Adipose tissue (tissue), 3 donors: ENCODE results near the gene SWAP70. TPM values are rescaled to one million over a fixed set of nuclear protein-coding genes. Genes with fewer than 3 reads are reported as not detected.
"Not testable (repeated sequence)": the region's sequence is repeated elsewhere in the genome, so short reads cannot be mapped to it uniquely, and the experiment has no call there.

ENCODE experiments used
- H3K27ac ChIP-seq: one replicate; pipeline ENCODE4 v1.5.1; 2013; ENCODE audit warnings: low read depth, low read length
- WGBS, 3 donors: extraction: QIAGEN DNeasy Blood & Tissue Kit; methylation state at CpG; one replicate each; pipeline ENCODE4 v1.1.7; 2013; 5-methylcytosine and 5-hydroxymethylcytosine counted together
- polyA plus RNA-seq, 3 donors: library from polyadenylated mRNA; stranded (reverse); fragments of 200-250 nt; gene quantifications; one replicate each; pipeline ENCODE4 v1.2.3, GENCODE V29; 2013
- donor health status: healthy with polysubstance abuse.
- donor health status: Bipolar disorder and iron deficiency.
- donor health status: healthy.

SWAP70 gene
- polyA plus RNA-seq, 3 donors = 6.0 to 32.6 (median 27.6) TPM

- WGBS, 3 donors = 33 to 49% (median 41%) methylated on average over 3 of the region's 3 CpGs
- H3K27ac ChIP-seq = no peak overlapping the region
These were observed 74.2 kb downstream of the SWAP70 start for GRCh38 chr11:9738116-9738515.

GRCh38 chr11:9738707-9739106, 74.8 kb downstream of the SWAP70 start:
- no peak overlapping the region for H3K27ac ChIP-seq
- WGBS, 3 donors = 86 to 96% (median 94%) methylated on average over 1 of the region's 1 CpG

DNA sequence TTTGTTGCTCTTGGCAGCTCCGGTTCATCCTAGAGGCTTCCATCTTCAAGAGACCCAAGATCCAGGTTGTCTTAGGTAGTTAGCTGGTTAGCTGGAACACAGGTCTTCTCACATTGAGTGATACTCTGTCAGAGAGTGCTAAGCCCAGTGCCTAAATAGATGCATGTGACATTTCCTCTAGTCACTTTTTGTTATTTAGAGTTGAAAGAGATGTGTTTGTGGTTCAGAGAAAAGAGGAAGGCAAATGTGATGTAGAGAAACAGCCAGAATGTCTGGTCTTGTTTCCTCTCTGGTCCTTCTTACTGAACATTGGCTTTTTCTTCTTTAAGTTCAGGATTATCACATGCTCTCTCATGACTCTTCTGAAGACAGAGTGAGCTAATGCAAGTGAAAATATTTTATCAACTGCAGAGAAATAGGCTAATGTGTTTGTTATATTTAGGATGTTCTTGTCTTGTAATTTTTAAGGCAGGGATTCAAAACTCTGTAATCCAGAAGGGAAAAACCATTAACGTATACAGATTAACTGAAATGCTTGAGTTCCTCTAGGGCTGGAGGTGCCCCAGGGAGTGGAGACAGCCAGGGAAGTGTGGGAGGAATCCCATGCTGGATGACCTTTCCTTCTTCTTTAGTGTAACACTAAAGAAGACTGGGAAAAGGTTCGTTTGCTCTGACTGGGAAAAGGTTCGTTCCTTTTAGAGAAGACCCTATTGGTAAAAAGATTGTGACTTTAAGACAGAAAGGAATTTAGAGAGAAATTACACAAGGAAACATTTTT, 75.4 kb downstream of the SWAP70 start:
- no peak overlapping the region for H3K27ac ChIP-seq
- 71 to 82% (median 74%) methylated on average over 4 of the region's 4 CpGs for WGBS, 3 donors

GRCh38 chr11:9740202-9740883, 76.5 kb downstream of the SWAP70 start:
- no peak overlapping the region for H3K27ac ChIP-seq
- 73 to 92% (median 87%) methylated on average over 12 of the region's 12 CpGs for WGBS, 3 donors

GRCh38 chr11:9741260-9741659, 77.4 kb downstream of the SWAP70 start:
- WGBS, 3 donors = 92 to 97% (median 95%) methylated on average over 6 of the region's 6 CpGs
- H3K27ac ChIP-seq = no peak overlapping the region

GRCh38 chr11:9743512-9743911, 79.6 kb downstream of the SWAP70 start:
- H3K27ac ChIP-seq = not testable (repeated sequence)
- WGBS, 3 donors = 78 to 95% (median 93%) methylated on average over 3 of the region's 3 CpGs

DNA sequence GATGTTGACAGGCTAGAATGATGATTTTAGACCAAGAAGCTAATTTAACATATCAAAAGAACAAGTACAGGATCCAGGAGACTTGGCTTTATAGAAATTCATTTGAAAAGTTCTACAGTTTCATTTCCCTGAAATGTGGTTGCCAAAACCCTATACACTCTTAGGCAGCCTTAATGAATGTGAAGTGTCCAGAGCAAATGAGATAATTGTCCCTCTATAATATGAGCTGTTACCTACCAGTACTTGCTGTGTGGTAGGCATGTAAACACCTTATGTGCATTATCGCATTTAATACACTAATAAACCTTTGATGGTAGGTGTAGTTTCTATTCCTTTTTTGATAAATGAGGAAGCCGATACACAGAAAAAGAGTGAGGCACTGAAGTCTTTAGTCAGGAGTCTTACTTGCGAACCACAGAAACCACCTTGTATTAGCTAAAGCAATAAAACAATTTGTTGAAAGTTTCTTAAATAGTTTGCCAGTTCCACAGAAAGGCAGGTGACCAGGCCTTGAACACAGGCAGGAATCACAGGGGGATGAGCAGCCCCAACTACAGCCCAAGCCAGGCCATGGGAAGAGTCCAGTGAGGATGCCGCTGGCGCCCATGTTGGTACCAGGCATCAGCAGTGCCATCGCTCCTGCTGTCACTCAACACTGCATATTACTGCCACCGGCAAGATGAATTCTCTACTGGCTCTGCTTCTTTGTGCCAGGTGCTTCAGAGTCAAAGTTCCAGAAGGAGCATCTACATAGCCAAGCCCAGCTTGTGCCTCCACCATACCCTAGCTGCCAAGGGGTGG, 81.7 kb downstream of the SWAP70 start:
- WGBS, 3 donors = 74 to 84% (median 79%) methylated on average over 7 of the region's 7 CpGs

GRCh38 chr11:9747229-9747628, 83.4 kb downstream of the SWAP70 start:
- WGBS, 3 donors = 69 to 74% (median 71%) methylated on average over 1 of the region's 1 CpG

More for the DNA sequence above, 81.7 kb downstream of the SWAP70 start:
- no peak overlapping the region for H3K27ac ChIP-seq

GRCh38 chr11:9747828-9748227, 84.0 kb downstream of the SWAP70 start:
- 69 to 85% (median 75%) methylated on average over 5 of the region's 5 CpGs for WGBS, 3 donors
- H3K27ac ChIP-seq = no peak overlapping the region

More at GRCh38 chr11:9747229-9747628, 83.4 kb downstream of the SWAP70 start:
- no peak overlapping the region for H3K27ac ChIP-seq

GRCh38 chr11:9748361-9748970, 84.6 kb downstream of the SWAP70 start:
- WGBS, 3 donors = 47 to 51% (median 50%) methylated on average over 7 of the region's 7 CpGs
- no peak overlapping the region for H3K27ac ChIP-seq

DNA sequence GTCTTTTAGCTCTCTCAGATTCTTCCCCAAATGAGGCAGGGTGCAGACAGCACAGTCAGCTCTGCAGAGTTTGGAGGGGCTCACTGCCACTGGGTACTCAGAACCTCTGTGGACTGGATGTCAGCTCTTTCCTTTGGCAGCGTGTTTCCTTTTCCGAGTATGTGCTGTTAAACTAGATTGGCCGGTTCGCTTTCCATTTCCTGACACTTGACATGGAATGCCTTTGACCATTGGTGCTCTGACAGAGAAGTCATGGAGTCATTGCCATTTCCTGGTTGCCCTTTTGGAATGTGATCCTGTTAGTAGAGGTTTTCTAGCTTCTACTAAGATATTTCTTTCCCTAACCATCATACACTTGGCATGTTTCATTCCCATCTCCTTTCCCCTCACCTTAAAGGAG, 86.7 kb downstream of the SWAP70 start:
- 56 to 65% (median 64%) methylated on average over 4 of the region's 4 CpGs for WGBS, 3 donors
- no peak overlapping the region for H3K27ac ChIP-seq

DNA sequence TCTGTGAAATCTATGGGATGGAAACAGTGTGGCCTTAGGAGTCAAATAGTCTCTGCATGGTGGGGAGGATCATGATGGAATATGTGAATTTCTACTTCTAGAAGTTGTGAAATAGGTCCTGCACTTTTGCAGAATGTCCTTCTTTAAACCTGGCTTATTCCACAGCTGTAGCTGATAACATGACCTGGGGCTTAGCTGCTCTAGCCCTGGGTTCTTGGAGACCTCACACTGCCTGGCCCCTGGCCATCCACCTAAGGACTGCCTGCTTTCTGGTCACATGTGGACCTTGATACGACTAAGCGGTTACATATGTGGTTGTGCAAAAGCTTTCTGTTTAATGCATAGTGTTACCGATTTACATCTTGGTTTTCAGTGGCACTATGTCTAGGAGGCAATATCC, 88.2 kb downstream of the SWAP70 start:
- WGBS, 3 donors = 52 to 76% (median 70%) methylated on average over 3 of the region's 3 CpGs
- H3K27ac ChIP-seq = no peak overlapping the region

- no peak overlapping the region for H3K27ac ChIP-seq
- 59 to 82% (median 65%) methylated on average over 3 of the region's 3 CpGs for WGBS, 3 donors
These were observed 89.1 kb downstream of the SWAP70 start for GRCh38 chr11:9753021-9753420.

DNA sequence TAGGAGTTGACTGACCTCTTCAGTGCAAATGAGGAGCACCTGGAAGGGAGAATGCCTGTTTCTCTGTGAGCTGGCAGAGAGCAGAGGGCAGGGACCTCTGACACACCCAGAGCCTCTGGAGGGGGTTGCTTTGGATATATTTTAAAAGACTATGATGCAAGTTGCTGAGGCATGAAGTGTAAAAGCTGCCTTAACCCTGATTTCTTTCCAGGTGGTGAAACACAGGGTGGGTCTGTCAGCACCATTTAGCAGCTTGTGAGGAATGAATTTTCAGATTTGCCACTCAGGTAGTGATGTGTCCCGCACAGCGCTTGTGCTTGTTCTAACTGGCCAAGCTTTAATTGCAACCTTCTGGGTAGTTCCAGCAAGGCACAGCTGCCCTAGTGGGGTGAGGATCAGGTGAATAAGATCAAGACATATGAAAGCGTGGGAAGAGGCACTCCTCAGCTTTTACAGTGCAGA, 90.2 kb downstream of the SWAP70 start:
- H3K27ac ChIP-seq = no peak overlapping the region
- 78 to 91% (median 90%) methylated on average over 3 of the region's 3 CpGs for WGBS, 3 donors

GRCh38 chr11:9755561-9756185, 91.8 kb downstream of the SWAP70 start:
- no peak overlapping the region for H3K27ac ChIP-seq
- 31 to 67% (median 38%) methylated on average over 7 of the region's 7 CpGs for WGBS, 3 donors

GRCh38 chr11:9756461-9756860, 92.6 kb downstream of the SWAP70 start:
- no peak overlapping the region for H3K27ac ChIP-seq
- 54 to 97% (median 93%) methylated on average over 5 of the region's 5 CpGs for WGBS, 3 donors

- WGBS, 3 donors = 92 to 99% (median 96%) methylated on average over 6 of the region's 6 CpGs
- H3K27ac ChIP-seq = no peak overlapping the region
These were observed 93.0 kb downstream of the SWAP70 start for GRCh38 chr11:9756878-9757277.
